AG20443 (cell line): ENCODE measurements around the gene JADE3.
A peak's percentile ranks its signal among the peaks of the same experiment; 100 is the strongest.
"Not testable (repeated sequence)": the region's sequence is repeated elsewhere in the genome, so short reads cannot be mapped to it uniquely, and the experiment has no call there.

Experiments used
- DNase-seq: peaks from one replicate; pipeline ENCODE4 v3.0.0; 2012; ENCODE audit warnings: low spot score, mixed read lengths

The JADE3 gene

GRCh38 chrX:46935295-46935694 is 23.1 kb downstream of the JADE3 start:
- DNase-seq: no peak

GRCh38 chrX:46938589-46938988 is 26.4 kb downstream of the JADE3 start:
- no peak for DNase-seq

- no peak for DNase-seq
These were observed 29.1 kb downstream of the JADE3 start for GRCh38 chrX:46941341-46941740.

- DNase-seq: no peak
These were observed 40.9 kb downstream of the JADE3 start for GRCh38 chrX:46953137-46953527.

- DNase-seq: no peak
These were observed 41.4 kb downstream of the JADE3 start for GRCh38 chrX:46953597-46953996.

GRCh38 chrX:46954716-46955115 is 42.5 kb downstream of the JADE3 start:
- DNase-seq: no peak

GRCh38 chrX:46956589-46956988 is 44.4 kb downstream of the JADE3 start:
- DNase-seq: not testable (repeated sequence)

- DNase-seq: no peak
These were observed 45.1 kb downstream of the JADE3 start for GRCh38 chrX:46957297-46957696.

GRCh38 chrX:46959101-46959500 is 46.9 kb downstream of the JADE3 start:
- DNase-seq: no peak

GRCh38 chrX:46959985-46960700 is 47.9 kb downstream of the JADE3 start:
- DNase-seq: no peak

- no peak for DNase-seq
These were observed 48.9 kb downstream of the JADE3 start for GRCh38 chrX:46961097-46961496.

GRCh38 chrX:46961574-46962283 is 49.5 kb downstream of the JADE3 start:
- no peak for DNase-seq

GRCh38 chrX:46965125-46965758 is 53.0 kb downstream of the JADE3 start:
- DNase-seq: peak; percentile 31

- no peak for DNase-seq
These were observed 55.3 kb downstream of the JADE3 start for GRCh38 chrX:46967547-46967946.

GRCh38 chrX:46977046-46977445 is 64.8 kb downstream of the JADE3 start:
- not testable (repeated sequence) for DNase-seq

- peak; percentile 34 for DNase-seq
These were observed 66.4 kb downstream of the JADE3 start for GRCh38 chrX:46978341-46979291.

- no peak for DNase-seq
These were observed 72.5 kb downstream of the JADE3 start for GRCh38 chrX:46984705-46985104.

- DNase-seq: no peak
These were observed 77.3 kb downstream of the JADE3 start for GRCh38 chrX:46989548-46989947.

GRCh38 chrX:46991664-46992063 is 79.4 kb downstream of the JADE3 start:
- no peak for DNase-seq

GRCh38 chrX:46992070-46992469 is 79.8 kb downstream of the JADE3 start:
- DNase-seq: no peak

GRCh38 chrX:46994096-46994495 is 81.9 kb downstream of the JADE3 start:
- DNase-seq: no peak

- DNase-seq: no peak
These were observed 99.9 kb downstream of the JADE3 start for GRCh38 chrX:47012131-47012530.
